Measurements from ENCODE around the gene ITPR1.

The ITPR1 gene

DNA sequence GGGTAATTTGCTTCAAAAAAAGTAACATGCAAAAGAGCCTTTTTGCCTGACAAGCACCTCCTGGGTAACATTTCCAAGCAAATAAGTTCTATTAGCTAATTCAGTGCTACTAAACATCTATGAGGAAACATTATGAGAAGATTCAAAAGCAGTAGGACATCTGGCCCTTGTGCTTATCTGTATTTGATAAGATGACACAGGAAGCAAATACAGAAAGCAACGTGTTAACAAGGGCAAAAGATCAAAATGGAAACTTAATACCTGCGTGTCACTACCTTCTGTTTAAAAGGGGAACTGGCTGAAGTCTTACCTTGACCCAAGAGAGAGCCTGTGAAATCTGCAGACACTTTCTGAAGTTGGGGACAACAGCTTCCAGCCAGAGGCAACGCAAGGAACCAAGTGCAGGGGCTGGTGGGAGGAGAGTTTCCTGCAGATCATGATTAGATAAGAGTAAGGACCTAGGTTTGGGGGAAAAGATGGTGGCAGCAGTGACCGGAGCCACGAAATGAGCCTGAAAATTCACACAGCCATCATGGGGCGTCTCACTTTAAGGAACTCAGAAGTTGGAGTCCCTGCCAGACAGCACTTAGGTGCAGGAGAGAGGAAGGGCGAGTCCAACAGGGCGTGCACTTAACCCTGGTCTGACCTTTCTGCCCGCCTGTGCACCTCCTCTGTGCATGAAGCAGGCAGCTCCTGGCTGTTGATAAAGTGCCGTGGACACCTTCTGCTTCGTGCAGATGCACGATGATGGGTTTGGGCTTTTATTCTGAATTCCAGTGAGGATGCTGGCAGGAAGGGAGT lies 332.5 kb downstream of the ITPR1 start:
- H3K36me3 Mint-ChIP-seq (ENCODE audit: low read depth) = peaks cover 33% of the 10 kb centered on the region
- peaks cover 66% of the 10 kb centered on the region for H3K4me1 Mint-ChIP-seq (ENCODE audit: low read depth)
- no peaks in the 10 kb centered on the region for H3K27me3 Mint-ChIP-seq
- intact Hi-C loops (cut with micrococcal nuclease) = loop anchor here (5.0 kb wide), 1 partner anchor 78 kb away; no protein-coding TSS in a partner anchor
- H3K27ac Mint-ChIP-seq = peak overlapping the region; percentile 56
- H3K9me3 Mint-ChIP-seq = no peaks in the 10 kb centered on the region
- peak overlapping the region; percentile 10 for H3K4me3 Mint-ChIP-seq

DNA sequence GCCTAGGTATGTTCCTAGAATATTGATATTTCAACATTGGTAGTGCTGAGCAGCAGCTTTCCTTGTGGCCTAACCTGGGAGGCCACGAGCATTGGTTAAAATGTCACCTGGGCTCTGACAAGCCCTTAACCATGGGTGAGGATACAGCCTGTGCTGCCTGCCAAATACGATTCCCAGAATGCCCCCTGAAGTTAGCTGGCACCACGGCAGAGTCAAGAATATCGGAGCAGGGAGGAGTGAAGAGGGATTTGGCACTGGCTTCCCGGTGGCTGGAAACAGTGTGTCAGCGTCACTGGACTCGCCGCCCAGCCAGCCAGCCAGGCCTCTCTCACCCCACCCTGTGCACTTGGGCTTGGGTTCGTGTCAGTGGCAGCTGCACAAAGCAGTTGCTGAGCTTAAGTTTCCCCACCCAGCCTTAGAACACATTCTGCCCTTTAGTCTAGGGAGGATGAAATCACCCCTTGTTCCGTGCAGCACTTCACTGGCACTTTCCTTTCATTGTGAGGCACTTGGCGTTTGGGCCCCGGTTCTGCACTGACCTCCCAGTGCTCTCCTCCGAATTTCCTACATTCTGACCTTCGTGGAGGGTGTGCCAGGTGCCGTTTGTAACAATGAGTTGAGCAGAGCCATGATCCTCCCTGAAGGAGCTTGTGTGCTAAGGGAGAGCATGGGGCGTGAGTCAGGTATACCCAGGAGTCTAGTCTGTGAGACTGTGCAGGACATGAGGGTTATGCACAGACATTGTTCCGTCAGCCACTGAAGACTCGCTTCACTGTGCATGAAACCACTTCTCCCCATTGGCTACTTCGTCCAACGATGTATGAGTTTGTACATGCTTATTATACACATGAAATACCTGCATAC lies 333.3 kb downstream of the ITPR1 start:
- Mint-ChIP-seq H3K9me3 (no peaks in the 10 kb centered on the region), H3K4me1 (ENCODE audit: low read depth) (peaks cover 70% of the 10 kb centered on the region), H3K36me3 (ENCODE audit: low read depth) (peaks cover 29% of the 10 kb centered on the region), H3K27ac (peak overlapping the region; percentile 56), H3K4me3 (no peak overlapping the region), H3K27me3 (no peaks in the 10 kb centered on the region)
- intact Hi-C loops (cut with micrococcal nuclease) = loop anchor here (5.0 kb wide), 1 partner anchor 79 kb away; no protein-coding TSS in a partner anchor

DNA sequence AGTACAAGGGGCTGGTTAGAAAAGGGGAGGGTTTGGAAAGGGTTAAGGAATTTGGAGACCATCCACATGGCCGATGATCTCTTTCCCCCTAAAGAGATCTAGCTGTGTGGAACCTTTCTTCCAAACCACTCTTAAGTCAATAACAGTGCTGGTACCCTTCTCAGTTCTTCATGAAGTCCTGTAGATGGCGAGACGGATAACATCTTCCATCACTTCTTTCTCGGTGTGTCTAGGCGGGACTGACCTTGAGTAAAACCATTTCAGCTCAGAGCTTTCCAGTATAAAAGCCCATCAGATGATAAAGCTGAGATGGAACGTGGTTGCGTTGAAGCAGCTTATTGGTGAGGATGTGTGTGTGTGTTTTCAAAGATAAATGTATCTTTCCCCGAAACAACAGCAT lies 334.6 kb downstream of the ITPR1 start:
- Mint-ChIP-seq H3K36me3 (ENCODE audit: low read depth) (peaks cover 16% of the 10 kb centered on the region), H3K27me3 (no peaks in the 10 kb centered on the region), H3K4me1 (ENCODE audit: low read depth) (peaks cover 78% of the 10 kb centered on the region), H3K4me3 (no peak overlapping the region), H3K9me3 (no peaks in the 10 kb centered on the region), H3K27ac (peak overlapping the region; percentile 63)
- intact Hi-C loops (cut with micrococcal nuclease) = loop anchor here (5.0 kb wide), 1 partner anchor 80 kb away; no protein-coding TSS in a partner anchor

DNA sequence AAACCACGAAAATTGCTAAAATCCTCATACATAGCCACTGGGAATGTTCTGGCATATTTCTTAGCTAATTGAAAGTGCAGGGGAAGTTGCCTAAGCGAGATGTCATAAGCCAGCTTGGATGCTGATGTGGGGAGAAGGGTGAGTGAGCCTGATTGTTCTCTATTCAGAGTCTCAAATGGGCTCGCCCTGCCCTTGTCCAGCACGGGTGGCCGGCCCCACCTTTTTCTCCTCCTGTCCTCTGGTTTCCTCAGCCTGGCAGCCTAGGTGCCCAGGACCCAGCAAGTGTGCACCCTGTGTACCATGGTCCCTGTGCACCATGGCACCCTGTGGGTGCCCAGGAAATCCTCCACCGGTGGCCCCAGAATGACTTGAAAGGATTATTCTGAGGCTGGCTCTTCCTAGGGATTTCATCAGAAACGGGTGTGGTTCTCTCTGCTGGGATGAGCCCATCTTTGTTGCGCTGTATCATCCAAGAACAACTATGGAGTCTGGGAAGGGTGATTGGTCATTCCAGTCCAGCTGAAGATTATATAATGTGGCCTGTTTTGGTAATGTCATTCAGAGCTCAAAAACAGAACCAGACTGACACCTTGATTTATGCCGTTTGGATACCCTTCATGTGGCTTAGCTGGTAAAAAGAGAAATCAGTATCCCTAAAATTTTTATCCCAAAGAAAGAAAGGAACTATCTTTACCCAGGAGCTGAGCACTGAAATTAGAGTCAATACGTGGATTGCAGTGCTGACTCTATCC lies 335.3 kb downstream of the ITPR1 start:
- Mint-ChIP-seq H3K27me3 (no peaks in the 10 kb centered on the region), H3K4me1 (ENCODE audit: low read depth) (peaks cover 84% of the 10 kb centered on the region), H3K9me3 (no peaks in the 10 kb centered on the region), H3K27ac (peak overlapping the region; percentile 63), H3K36me3 (ENCODE audit: low read depth) (peaks cover 12% of the 10 kb centered on the region), H3K4me3 (no peak overlapping the region)
- intact Hi-C loops (cut with micrococcal nuclease) = loop anchor here (5.0 kb wide), 1 partner anchor 81 kb away; no protein-coding TSS in a partner anchor

DNA sequence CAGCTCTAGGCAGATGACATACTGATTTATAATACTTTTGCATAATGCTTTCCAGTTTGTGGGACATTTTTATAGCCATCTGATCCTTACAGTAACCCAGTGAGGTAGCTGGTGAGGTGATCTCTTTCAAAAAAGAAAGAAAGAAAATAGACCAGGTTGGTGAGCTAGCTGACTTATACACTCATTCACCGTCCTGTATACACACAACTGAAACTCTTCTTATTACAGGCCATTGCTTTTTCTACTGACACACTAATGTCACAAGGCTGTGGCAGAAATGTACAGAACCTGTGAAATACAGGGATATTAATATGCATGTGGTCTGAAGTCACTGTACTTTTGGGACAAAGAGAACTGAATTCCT lies 335.9 kb downstream of the ITPR1 start:
- H3K9me3 Mint-ChIP-seq = no peaks in the 10 kb centered on the region
- H3K27ac Mint-ChIP-seq = no peak overlapping the region
- intact Hi-C loops (cut with micrococcal nuclease) = loop anchor here (5.0 kb wide), 1 partner anchor 82 kb away; no protein-coding TSS in a partner anchor
- no peaks in the 10 kb centered on the region for H3K27me3 Mint-ChIP-seq
- peaks cover 12% of the 10 kb centered on the region for H3K36me3 Mint-ChIP-seq (ENCODE audit: low read depth)
- H3K4me1 Mint-ChIP-seq (ENCODE audit: low read depth) = peaks cover 88% of the 10 kb centered on the region
- H3K4me3 Mint-ChIP-seq = no peak overlapping the region

DNA sequence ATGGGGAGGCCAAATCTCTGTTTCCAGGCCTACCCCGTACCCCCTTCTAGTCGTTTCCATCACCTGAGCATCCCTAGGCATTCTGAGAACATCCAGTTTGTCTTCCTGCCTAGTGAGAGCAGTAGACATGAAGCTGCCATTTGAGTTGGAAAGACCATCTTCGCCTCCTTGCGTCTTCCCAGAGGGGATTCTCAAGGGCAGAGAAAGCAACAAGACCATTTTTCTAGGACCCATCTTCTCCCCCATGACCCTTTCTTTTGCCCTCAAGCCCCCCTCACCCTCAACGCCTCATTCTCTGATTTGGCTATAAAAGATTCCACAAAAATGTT lies 337.4 kb downstream of the ITPR1 start:
- peak overlapping the region; percentile 96 for H3K27ac Mint-ChIP-seq

DNA sequence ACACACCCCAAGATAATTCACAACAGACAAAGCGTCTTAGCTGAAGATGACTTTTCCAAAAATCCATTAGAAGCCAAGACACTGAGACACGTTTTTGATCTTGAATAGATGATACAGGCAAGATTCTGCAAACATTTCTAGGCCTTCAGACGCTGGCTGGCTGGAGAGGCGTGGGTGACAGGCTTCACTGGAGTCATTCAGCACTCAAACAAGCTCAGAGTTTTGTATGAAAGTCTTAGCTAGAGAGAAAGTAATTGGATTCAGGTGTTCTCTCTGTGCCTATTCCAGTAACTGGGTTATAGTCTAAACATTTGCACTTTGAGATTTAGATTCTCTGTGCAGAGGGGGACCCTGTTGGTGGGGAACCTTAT lies 338.4 kb downstream of the ITPR1 start:
- Mint-ChIP-seq H3K4me3 (peak overlapping the region; percentile 64), H3K36me3 (ENCODE audit: low read depth) (peaks cover 12% of the 10 kb centered on the region), H3K9me3 (no peaks in the 10 kb centered on the region)

More for the DNA sequence above, 337.4 kb downstream of the ITPR1 start:
- Mint-ChIP-seq H3K4me1 (ENCODE audit: low read depth) (peaks cover 84% of the 10 kb centered on the region), H3K36me3 (ENCODE audit: low read depth) (peaks cover 12% of the 10 kb centered on the region), H3K4me3 (peak overlapping the region; percentile 64), H3K27me3 (no peaks in the 10 kb centered on the region), H3K9me3 (no peaks in the 10 kb centered on the region)
- intact Hi-C loops (cut with micrococcal nuclease) = loop anchor here (2.0 kb wide), 1 partner anchor 146 kb away; no protein-coding TSS in a partner anchor

DNA sequence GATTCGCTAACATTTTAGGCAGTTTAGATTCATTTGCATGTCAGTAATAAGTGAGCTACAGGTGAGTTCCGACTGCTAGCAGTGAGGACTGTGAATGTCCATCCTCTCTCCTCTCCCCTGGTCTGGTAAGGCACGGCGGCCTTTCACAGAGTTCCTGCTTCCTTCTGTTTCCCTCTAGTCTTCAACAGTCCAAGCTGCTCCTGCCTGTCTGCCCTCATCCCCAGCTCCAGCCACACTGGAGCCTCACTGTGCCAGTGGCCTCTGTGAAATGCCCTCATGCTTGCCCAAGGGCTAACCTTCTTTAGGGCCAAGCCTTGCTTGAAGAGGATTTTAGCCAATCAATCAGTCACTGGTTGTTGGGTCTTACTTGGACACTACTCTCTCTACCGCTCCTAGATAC lies 340.3 kb downstream of the ITPR1 start:
- Mint-ChIP-seq H3K4me3 (no peak overlapping the region), H3K27me3 (no peaks in the 10 kb centered on the region), H3K4me1 (ENCODE audit: low read depth) (peaks cover 68% of the 10 kb centered on the region), H3K36me3 (ENCODE audit: low read depth) (peaks cover 18% of the 10 kb centered on the region), H3K27ac (peak overlapping the region; percentile 61), H3K9me3 (no peaks in the 10 kb centered on the region)
- intact Hi-C loops (cut with micrococcal nuclease) = no loop called here

More for the DNA sequence above, 338.4 kb downstream of the ITPR1 start:
- no peaks in the 10 kb centered on the region for H3K27me3 Mint-ChIP-seq
- intact Hi-C loops (cut with micrococcal nuclease) = loop anchor here (2.0 kb wide), 1 partner anchor 145 kb away; no protein-coding TSS in a partner anchor
- peaks cover 82% of the 10 kb centered on the region for H3K4me1 Mint-ChIP-seq (ENCODE audit: low read depth)
- peak overlapping the region; percentile 96 for H3K27ac Mint-ChIP-seq

DNA sequence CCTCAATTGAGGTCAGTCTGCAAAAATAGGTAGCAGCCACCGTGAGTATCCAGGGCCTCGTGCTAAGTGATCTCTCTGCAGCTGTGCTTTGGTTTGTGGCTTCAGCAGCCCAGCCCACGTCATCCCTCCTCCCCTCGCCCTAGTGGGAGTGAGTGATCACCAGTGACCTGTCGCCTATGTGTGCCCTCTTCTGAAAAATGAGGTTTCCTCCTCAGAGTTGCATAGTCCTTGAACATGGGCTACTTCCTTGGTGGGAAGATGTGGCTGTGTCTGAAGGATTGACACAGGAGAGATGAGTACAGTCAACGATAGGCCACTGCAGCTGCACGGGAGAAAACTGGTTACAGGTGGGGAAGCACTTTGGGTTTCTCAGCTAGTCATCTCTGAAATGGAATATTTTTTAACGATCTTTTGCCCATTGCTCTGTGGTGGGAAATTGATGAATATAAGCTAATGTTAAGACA lies 341.3 kb downstream of the ITPR1 start:
- peaks cover 18% of the 10 kb centered on the region for H3K36me3 Mint-ChIP-seq (ENCODE audit: low read depth)
- no peak overlapping the region for H3K4me3 Mint-ChIP-seq
- intact Hi-C loops (cut with micrococcal nuclease) = no loop called here
- peak overlapping the region; percentile 61 for H3K27ac Mint-ChIP-seq
- no peaks in the 10 kb centered on the region for H3K9me3 Mint-ChIP-seq
- peaks cover 60% of the 10 kb centered on the region for H3K4me1 Mint-ChIP-seq (ENCODE audit: low read depth)
- no peaks in the 10 kb centered on the region for H3K27me3 Mint-ChIP-seq

DNA sequence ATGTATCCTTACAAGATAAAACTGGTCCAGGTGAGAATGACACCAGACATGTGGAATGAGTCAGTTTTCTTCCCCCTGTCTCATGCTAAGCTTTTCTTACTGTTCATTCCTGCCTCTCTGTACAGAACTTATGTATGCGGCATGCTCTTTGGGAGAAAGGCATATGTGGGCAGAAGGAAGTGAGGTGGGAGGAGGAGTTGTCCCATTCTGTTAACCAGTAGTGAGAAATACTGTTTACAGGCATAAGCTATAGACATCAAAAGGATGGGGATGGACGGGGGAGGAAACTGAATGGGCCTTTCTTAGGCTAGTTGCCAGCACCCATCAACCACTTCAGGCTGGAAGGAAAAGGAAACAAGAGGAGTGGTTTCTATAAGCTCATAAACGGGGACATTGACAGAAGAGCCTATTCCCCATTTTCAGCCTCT lies 342.5 kb downstream of the ITPR1 start:
- peaks cover 15% of the 10 kb centered on the region for H3K36me3 Mint-ChIP-seq (ENCODE audit: low read depth)
- intact Hi-C loops (cut with micrococcal nuclease) = no loop called here

DNA sequence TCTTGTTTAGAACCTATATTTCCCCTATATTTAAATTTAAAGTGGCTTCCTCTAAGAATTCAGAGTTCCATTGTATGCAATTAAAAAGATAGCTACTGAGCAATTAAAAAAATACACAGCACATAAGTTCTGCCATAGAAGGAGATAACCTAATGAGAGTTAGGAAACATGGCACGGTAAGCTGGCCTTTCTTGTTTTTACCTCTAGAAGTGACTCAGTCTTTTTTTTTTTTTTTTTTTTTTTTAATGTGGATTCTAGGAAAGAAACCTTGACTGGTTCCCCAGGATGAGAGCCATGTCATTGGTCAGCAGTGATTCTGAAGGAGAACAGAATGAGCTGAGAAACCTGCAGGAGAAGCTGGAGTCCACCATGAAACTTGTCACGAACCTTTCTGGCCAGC lies 343.4 kb downstream of the ITPR1 start:
- Mint-ChIP-seq H3K27ac (peak overlapping the region; percentile 59), H3K4me3 (no peak overlapping the region), H3K36me3 (ENCODE audit: low read depth) (peaks cover 11% of the 10 kb centered on the region), H3K4me1 (ENCODE audit: low read depth) (peaks cover 43% of the 10 kb centered on the region), H3K9me3 (no peaks in the 10 kb centered on the region), H3K27me3 (no peaks in the 10 kb centered on the region)
- intact Hi-C loops (cut with micrococcal nuclease) = no loop called here

More for the DNA sequence above, 342.5 kb downstream of the ITPR1 start:
- Mint-ChIP-seq H3K27ac (peak overlapping the region; percentile 59), H3K9me3 (no peaks in the 10 kb centered on the region), H3K4me1 (ENCODE audit: low read depth) (peaks cover 52% of the 10 kb centered on the region), H3K27me3 (no peaks in the 10 kb centered on the region), H3K4me3 (no peak overlapping the region)

DNA sequence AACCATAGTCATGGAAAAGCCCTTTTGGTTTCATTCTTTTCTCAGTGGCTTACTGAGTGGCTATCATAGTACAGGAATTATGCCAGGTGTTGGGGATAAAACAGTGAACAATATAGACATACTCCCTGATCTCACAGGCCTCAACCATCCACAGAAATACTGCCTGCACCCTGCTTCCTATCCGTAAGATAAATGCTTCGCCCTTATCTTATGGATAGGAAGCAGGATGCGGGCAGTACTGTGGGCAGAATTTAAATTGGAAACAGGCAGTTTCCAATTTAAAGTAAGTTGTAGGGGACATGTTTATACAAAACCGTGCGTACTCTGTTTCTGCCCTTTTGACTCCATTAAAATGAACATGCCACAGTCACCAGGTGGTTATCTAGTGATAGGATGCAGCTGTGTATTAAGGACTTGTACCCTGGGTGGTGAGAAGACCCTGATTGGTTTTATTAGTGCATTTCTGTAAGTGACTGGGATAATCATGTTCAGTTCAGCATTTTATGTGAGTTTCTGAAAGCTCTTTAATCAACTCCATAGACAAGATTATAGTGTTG lies 344.3 kb downstream of the ITPR1 start:
- intact Hi-C loops (cut with micrococcal nuclease) = no loop called here
- H3K4me1 Mint-ChIP-seq (ENCODE audit: low read depth) = peaks cover 37% of the 10 kb centered on the region
- no peaks in the 10 kb centered on the region for H3K27me3 Mint-ChIP-seq
- peaks cover 11% of the 10 kb centered on the region for H3K36me3 Mint-ChIP-seq (ENCODE audit: low read depth)
- no peak overlapping the region for H3K27ac Mint-ChIP-seq
- no peak overlapping the region for H3K4me3 Mint-ChIP-seq
- no peaks in the 10 kb centered on the region for H3K9me3 Mint-ChIP-seq

DNA sequence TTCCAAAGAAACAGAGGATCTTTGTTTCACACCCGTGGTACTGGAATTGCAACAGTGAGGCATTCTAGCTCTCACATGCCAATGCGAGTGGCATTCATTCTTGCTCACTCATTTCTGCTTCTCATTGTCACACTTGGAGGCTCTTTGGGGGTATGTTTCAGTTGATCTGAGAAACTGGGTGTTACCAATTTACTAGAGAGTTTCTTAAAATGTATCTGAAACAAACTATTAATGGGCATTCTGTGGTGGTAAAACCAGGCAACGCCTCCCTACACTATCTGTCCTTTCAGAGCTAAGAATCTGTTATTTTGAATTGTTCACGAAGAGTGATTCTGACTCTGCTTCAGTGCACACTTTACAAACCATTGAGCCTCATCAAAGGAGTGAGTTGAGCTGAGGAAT lies 345.5 kb downstream of the ITPR1 start:
- H3K27ac Mint-ChIP-seq = no peak overlapping the region
- peaks cover 28% of the 10 kb centered on the region for H3K4me1 Mint-ChIP-seq (ENCODE audit: low read depth)
- no peak overlapping the region for H3K4me3 Mint-ChIP-seq
- peaks cover 8% of the 10 kb centered on the region for H3K36me3 Mint-ChIP-seq (ENCODE audit: low read depth)
- no peaks in the 10 kb centered on the region for H3K27me3 Mint-ChIP-seq
- no peaks in the 10 kb centered on the region for H3K9me3 Mint-ChIP-seq
- intact Hi-C loops (cut with micrococcal nuclease) = no loop called here

Data from dendritic cell treated with granulocyte-macrophage colony-stimulating factor and Interleukin-4, amounts not matched to agents 40 ng/mL and 50 ng/mL, for 4 days (primary cell).